ENCODE results near the gene MED12L.

The MED12L gene, protein sequence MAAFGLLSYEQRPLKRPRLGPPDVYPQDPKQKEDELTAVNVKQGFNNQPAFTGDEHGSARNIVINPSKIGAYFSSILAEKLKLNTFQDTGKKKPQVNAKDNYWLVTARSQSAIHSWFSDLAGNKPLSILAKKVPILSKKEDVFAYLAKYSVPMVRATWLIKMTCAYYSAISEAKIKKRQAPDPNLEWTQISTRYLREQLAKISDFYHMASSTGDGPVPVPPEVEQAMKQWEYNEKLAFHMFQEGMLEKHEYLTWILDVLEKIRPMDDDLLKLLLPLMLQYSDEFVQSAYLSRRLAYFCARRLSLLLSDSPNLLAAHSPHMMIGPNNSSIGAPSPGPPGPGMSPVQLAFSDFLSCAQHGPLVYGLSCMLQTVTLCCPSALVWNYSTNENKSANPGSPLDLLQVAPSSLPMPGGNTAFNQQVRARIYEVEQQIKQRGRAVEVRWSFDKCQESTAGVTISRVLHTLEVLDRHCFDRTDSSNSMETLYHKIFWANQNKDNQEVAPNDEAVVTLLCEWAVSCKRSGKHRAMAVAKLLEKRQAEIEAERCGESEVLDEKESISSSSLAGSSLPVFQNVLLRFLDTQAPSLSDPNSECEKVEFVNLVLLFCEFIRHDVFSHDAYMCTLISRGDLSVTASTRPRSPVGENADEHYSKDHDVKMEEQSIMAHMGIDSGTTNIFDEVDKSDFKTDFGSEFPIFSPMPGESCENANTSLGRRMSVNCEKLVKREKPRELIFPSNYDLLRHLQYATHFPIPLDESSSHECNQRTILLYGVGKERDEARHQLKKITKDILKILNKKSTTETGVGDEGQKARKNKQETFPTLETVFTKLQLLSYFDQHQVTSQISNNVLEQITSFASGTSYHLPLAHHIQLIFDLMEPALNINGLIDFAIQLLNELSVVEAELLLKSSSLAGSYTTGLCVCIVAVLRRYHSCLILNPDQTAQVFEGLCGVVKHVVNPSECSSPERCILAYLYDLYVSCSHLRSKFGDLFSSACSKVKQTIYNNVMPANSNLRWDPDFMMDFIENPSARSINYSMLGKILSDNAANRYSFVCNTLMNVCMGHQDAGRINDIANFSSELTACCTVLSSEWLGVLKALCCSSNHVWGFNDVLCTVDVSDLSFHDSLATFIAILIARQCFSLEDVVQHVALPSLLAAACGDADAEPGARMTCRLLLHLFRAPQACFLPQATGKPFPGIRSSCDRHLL (N-terminal part only)

DNA sequence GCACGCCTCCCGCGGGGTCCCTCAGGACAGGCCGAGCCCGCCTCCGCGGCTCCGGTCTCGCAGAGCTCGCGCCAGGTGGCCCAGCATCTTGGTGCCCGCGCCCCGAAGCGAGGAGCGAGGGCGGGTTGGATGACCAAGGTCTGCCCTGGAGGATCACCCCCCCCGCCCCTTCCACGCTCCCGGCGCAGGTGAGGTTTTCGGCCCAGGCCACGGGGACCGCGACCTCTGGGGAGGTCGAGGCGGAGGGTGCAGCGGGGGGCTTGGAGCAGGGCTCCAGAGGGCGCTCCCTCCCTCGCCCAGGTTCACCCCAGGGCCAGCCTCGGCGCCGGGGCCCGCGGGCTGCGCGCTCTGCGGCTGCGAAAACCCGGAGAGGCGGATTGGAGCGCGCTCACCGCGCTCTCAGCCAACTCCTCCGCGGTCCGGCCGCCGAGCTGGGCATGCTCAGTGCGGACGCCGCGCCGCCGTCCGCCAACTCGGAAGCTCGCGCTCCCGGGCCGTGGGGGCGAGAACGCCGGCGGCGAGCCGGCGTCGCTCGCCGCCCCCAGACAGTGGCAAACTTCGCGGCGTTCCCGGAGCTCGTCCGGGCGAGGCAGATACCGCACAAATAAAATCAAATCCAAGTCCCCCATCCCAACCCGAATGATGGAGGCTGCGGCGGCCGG is at the start of gene MED12L:
TSS of gene MED12L (plus strand) at position 438 of the 662 bp plus-strand sequence. CDS start 1,263 bp downstream, outside the sequence.
- peak within 1 kb of the TSS; percentile 74 for H3K4me2 ChIP-seq
- no peaks in the 10 kb centered on the region for H4K20me1 ChIP-seq (ENCODE audit: insufficient read depth)
- H3K4me1 ChIP-seq (ENCODE audit: low read depth, poor library complexity, severe bottlenecking): no peaks in the 10 kb centered on the region
- H3K4me3 ChIP-seq (IDR thresholded peaks at IDR 0.05; ENCODE audit: insufficient read depth, low read depth, low read length): peak within 1 kb of the TSS; percentile 91
- H3K27me3 ChIP-seq (ENCODE audit: insufficient read depth, low read depth): no peaks in the 10 kb centered on the region
- H3K79me2 ChIP-seq (ENCODE audit: insufficient read depth, low read depth): no peaks in the 10 kb centered on the region
- no peaks in the 10 kb centered on the region for H3K36me3 ChIP-seq (ENCODE audit: insufficient read depth)
- TF ChIP-seq, protein P1, sequence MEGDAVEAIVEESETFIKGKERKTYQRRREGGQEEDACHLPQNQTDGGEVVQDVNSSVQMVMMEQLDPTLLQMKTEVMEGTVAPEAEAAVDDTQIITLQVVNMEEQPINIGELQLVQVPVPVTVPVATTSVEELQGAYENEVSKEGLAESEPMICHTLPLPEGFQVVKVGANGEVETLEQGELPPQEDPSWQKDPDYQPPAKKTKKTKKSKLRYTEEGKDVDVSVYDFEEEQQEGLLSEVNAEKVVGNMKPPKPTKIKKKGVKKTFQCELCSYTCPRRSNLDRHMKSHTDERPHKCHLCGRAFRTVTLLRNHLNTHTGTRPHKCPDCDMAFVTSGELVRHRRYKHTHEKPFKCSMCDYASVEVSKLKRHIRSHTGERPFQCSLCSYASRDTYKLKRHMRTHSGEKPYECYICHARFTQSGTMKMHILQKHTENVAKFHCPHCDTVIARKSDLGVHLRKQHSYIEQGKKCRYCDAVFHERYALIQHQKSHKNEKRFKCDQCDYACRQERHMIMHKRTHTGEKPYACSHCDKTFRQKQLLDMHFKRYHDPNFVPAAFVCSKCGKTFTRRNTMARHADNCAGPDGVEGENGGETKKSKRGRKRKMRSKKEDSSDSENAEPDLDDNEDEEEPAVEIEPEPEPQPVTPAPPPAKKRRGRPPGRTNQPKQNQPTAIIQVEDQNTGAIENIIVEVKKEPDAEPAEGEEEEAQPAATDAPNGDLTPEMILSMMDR (conservative IDR thresholded peaks at IDR 0.05; ENCODE audit: low read depth, low read length): no peak
- peak within 1 kb of the TSS; percentile 82 for H2AFZ ChIP-seq (ENCODE audit: low read depth)
- peak within 1 kb of the TSS; percentile 29 for H3K27ac ChIP-seq
- peak within 1 kb of the TSS; percentile 26; the same call in 1 of the 2 replicates for H3K9ac ChIP-seq

GRCh38 chr3:151037746-151038477 is 47.6 kb upstream of the MED12L start:
- TF ChIP-seq, protein P1 (conservative IDR thresholded peaks at IDR 0.05; ENCODE audit: low read depth, low read length): no peak
- Histone ChIP-seq H3K36me3 (ENCODE audit: insufficient read depth) (no peaks in the 10 kb centered on the region), H3K27me3 (ENCODE audit: insufficient read depth, low read depth) (no peaks in the 10 kb centered on the region), H3K4me3 (IDR thresholded peaks at IDR 0.05; ENCODE audit: insufficient read depth, low read depth, low read length) (no peak overlapping the region), H3K79me2 (ENCODE audit: insufficient read depth, low read depth) (no peaks in the 10 kb centered on the region), H2AFZ (ENCODE audit: low read depth) (no peak overlapping the region), H3K4me2 (no peak overlapping the region), H3K9ac (no peak overlapping the region), H3K27ac (no peak overlapping the region), H4K20me1 (ENCODE audit: insufficient read depth) (no peaks in the 10 kb centered on the region), H3K4me1 (ENCODE audit: low read depth, poor library complexity, severe bottlenecking) (no peaks in the 10 kb centered on the region)

DNA sequence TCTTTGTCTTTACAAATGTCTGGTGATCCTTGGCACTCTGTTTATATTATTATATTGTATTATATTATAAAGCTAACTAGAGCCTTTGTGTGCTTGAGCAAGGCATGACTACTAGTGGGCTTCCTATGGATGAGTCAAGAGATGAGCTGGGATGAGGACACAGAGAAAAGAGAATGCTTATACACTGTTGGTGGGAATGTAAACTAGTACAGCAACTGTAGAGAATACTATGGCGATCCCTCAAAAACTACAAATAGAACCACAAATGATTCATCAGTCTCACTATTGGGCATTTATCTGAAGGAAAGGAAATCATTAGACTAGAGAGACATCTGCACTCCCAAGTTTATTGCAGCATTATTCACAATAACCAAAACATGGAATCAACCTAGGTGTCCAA is 40.8 kb upstream of the MED12L start:
- no peaks in the 10 kb centered on the region for H3K27me3 ChIP-seq (ENCODE audit: insufficient read depth, low read depth)
- H3K4me3 ChIP-seq (IDR thresholded peaks at IDR 0.05; ENCODE audit: insufficient read depth, low read depth, low read length): no peak overlapping the region
- no peaks in the 10 kb centered on the region for H3K36me3 ChIP-seq (ENCODE audit: insufficient read depth)
- H3K4me2 ChIP-seq: no peak overlapping the region
- H2AFZ ChIP-seq (ENCODE audit: low read depth): no peak overlapping the region
- H3K4me1 ChIP-seq (ENCODE audit: low read depth, poor library complexity, severe bottlenecking): peaks cover 4% of the 10 kb centered on the region
- H3K9ac ChIP-seq: no peak overlapping the region
- H4K20me1 ChIP-seq (ENCODE audit: insufficient read depth): no peaks in the 10 kb centered on the region
- TF ChIP-seq, protein P1 (conservative IDR thresholded peaks at IDR 0.05; ENCODE audit: low read depth, low read length): no peak
- no peaks in the 10 kb centered on the region for H3K79me2 ChIP-seq (ENCODE audit: insufficient read depth, low read depth)
- no peak overlapping the region for H3K27ac ChIP-seq
